Parathyroid adenoma (tissue), 2 donors: ENCODE results near the gene OSBPL2.
A peak's percentile ranks its signal among the peaks of the same experiment; 100 is the strongest.

Experiments used
- H2AFZ ChIP-seq: fragments of 300-600 bp; sonication (generic); one replicate; pipeline ENCODE4 v1.7.0; 2017; ENCODE audit warnings: antibody characterized with exemption, mild to moderate bottlenecking
- H3K27ac ChIP-seq: fragments of 300-600 bp; sonication (generic); one replicate; pipeline ENCODE4 v1.7.0; 2017
- H3K27me3 ChIP-seq: fragments of 300-600 bp; sonication (generic); one replicate; pipeline ENCODE4 v1.7.0; 2017; ENCODE audit warnings: low read length; ENCODE audit not compliant: control insufficient read depth, insufficient read depth
- H3K36me3 ChIP-seq: fragments of 300-600 bp; sonication (generic); one replicate; pipeline ENCODE4 v1.7.0; 2017; ENCODE audit warnings: low read length; ENCODE audit not compliant: control insufficient read depth, insufficient read depth
- H3K4me1 ChIP-seq: fragments of 300-600 bp; sonication (generic); one replicate; pipeline ENCODE4 v1.7.0; 2017; ENCODE audit warnings: control low read depth
- H3K4me2 ChIP-seq: fragments of 300-600 bp; sonication (generic); one replicate; pipeline ENCODE4 v1.7.0; 2017; ENCODE audit warnings: low read length
- H3K4me3 ChIP-seq: fragments of 300-600 bp; sonication (generic); one replicate; pipeline ENCODE4 v1.7.0; 2017; ENCODE audit warnings: low read depth, low read length
- H3K79me2 ChIP-seq: fragments of 300-600 bp; sonication (generic); one replicate; pipeline ENCODE4 v1.7.0; 2017; ENCODE audit warnings: control low read depth
- H3K9ac ChIP-seq: fragments of 300-600 bp; sonication (generic); one replicate; pipeline ENCODE4 v1.7.0; 2017; ENCODE audit warnings: mild to moderate bottlenecking
- H3K9me3 ChIP-seq: fragments of 300-600 bp; sonication (generic); one replicate; pipeline ENCODE4 v1.7.0; 2017; ENCODE audit warnings: low read length; ENCODE audit not compliant: control insufficient read depth
- TF ChIP-seq, protein P1 (sequence below): fragments of 300-600 bp; sonication (generic); IDR thresholded peaks from one replicate; pipeline ENCODE4 v1.7.0; 2017; ENCODE audit warnings: antibody characterized with exemption, mild to moderate bottlenecking
- donor health status: primary hyperparathyroidism.

The OSBPL2 gene

DNA sequence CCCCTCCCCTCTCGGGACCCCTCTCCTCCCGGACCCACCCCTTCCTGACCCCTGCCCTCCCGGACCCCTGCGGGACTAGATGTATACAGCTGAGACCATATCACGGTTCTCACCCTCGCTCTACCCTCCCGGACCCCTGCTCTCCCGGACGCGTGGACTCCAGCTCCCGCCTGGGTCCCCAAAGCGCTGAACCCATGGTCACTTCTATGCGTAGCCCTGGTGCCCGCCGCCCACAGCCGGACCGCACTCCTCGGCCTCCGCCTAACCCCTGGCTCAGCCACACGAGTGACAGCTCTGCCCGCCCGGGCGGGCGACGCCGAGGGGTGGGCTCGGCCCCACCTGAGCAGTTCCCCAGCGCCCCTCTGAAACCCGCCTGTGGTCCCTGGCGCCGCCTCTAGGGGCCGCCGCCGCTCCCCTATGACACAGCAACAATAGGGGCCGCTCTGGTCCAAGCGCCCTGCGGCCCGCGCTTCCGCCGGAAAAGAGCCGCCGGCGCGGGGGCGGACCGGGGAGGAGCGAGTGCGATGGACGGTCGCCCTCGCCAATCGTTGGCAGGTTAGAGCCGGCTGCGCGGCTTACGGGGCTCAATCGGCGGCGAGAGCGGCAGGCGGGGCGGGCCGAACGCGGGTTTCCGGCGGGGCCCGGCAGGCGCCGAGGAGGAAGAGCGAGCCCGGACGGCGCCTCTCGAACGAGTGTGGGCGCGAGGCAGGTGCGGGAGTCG, 64.2 kb downstream of the OSBPL2 start, which contains the start of gene ADRM1:
Gene ADRM1 (plus strand): TSS at position 657 of the 721 bp plus-strand sequence. CDS start 572 bp downstream, outside the sequence.
- Histone ChIP-seq H3K4me2 (peak within 1 kb of the TSS; percentile 98), H3K4me1 (peaks cover 11% of the 10 kb centered on the region), H3K27me3 (no peaks in the 10 kb centered on the region), H2AFZ (peak within 1 kb of the TSS; percentile 99), H3K9me3 (no peaks in the 10 kb centered on the region), H3K79me2 (peaks cover 19% of the 10 kb centered on the region), H3K36me3 (no peaks in the 10 kb centered on the region), H3K9ac (peak within 1 kb of the TSS; percentile 84), H3K4me3 (peak within 1 kb of the TSS; percentile 75), H3K27ac (peak within 1 kb of the TSS; percentile 92)
- TF ChIP-seq, protein P1, sequence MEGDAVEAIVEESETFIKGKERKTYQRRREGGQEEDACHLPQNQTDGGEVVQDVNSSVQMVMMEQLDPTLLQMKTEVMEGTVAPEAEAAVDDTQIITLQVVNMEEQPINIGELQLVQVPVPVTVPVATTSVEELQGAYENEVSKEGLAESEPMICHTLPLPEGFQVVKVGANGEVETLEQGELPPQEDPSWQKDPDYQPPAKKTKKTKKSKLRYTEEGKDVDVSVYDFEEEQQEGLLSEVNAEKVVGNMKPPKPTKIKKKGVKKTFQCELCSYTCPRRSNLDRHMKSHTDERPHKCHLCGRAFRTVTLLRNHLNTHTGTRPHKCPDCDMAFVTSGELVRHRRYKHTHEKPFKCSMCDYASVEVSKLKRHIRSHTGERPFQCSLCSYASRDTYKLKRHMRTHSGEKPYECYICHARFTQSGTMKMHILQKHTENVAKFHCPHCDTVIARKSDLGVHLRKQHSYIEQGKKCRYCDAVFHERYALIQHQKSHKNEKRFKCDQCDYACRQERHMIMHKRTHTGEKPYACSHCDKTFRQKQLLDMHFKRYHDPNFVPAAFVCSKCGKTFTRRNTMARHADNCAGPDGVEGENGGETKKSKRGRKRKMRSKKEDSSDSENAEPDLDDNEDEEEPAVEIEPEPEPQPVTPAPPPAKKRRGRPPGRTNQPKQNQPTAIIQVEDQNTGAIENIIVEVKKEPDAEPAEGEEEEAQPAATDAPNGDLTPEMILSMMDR = peak; percentile 100

DNA sequence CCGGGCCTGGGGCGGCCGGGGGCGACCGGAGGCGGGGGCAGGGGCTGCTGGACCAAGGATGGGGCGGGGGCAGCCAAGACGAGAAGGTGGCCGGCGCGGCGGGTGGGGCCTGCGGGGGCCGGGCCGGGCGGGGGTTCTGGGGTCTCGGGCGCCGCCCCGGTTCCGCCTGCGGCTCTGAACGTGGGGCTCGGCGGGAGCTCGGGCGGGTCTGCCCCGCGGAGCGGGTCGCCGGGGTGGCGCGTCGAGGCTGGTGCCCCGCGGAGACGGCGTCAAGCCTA, 64.7 kb downstream of the OSBPL2 start:
- Histone ChIP-seq H3K4me2 (peak overlapping the region; percentile 97), H3K9me3 (no peaks in the 10 kb centered on the region), H2AFZ (no peak overlapping the region), H3K36me3 (no peaks in the 10 kb centered on the region), H3K4me1 (peaks cover 11% of the 10 kb centered on the region), H3K9ac (no peak overlapping the region), H3K4me3 (peak overlapping the region; percentile 70), H3K27ac (no peak overlapping the region), H3K79me2 (peaks cover 19% of the 10 kb centered on the region), H3K27me3 (no peaks in the 10 kb centered on the region)
- TF ChIP-seq, protein P1 = no peak

DNA sequence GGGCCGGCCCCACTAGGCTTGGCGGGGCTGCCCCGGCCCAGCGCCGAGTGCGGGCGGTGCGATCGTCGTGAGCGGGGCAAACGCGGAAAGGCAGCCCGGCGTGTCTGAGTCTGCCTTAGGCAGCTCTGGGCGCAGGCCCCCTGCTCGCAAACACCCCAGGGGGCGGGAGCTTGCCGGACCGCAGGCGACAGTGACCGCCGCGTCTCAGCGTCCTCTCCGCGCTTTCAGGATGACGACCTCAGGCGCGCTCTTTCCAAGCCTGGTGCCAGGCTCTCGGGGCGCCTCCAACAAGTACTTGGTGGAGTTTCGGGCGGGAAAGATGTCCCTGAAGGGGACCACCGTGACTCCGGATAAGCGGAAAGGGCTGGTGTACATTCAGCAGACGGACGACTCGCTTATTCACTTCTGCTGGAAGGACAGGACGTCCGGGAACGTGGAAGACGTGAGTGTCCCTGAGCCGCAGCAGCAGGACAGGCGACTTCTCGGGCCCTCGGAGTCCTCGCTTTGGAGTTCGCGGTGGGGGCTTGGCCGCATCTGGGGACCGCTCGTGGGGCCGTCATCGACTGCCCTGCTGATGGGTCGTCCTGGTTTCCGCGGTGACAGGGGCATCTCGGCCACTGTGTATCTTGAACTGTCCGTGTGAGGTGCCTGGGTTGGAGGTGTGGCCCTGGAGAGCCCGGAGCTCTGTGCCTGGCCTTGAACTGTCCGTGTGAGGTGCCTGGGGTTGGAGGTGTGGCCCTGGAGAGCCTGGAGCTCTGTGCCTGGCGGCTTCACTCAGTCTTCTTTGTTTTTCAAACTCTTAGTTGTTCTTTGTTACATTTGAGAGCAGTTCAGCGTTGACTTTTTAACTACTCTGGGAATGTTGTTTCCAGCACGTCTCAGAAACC, 65.3 kb downstream of the OSBPL2 start:
- H3K27ac ChIP-seq = peak overlapping the region; percentile 8
- H3K4me2 ChIP-seq = peak overlapping the region; percentile 97
- no peaks in the 10 kb centered on the region for H3K27me3 ChIP-seq
- H3K9ac ChIP-seq = no peak overlapping the region
- peaks cover 19% of the 10 kb centered on the region for H3K79me2 ChIP-seq
- H3K4me1 ChIP-seq = peaks cover 11% of the 10 kb centered on the region
- peak overlapping the region; percentile 70 for H3K4me3 ChIP-seq
- H2AFZ ChIP-seq = no peak overlapping the region
- H3K9me3 ChIP-seq = no peaks in the 10 kb centered on the region
- H3K36me3 ChIP-seq = no peaks in the 10 kb centered on the region
- TF ChIP-seq, protein P1 = no peak

DNA sequence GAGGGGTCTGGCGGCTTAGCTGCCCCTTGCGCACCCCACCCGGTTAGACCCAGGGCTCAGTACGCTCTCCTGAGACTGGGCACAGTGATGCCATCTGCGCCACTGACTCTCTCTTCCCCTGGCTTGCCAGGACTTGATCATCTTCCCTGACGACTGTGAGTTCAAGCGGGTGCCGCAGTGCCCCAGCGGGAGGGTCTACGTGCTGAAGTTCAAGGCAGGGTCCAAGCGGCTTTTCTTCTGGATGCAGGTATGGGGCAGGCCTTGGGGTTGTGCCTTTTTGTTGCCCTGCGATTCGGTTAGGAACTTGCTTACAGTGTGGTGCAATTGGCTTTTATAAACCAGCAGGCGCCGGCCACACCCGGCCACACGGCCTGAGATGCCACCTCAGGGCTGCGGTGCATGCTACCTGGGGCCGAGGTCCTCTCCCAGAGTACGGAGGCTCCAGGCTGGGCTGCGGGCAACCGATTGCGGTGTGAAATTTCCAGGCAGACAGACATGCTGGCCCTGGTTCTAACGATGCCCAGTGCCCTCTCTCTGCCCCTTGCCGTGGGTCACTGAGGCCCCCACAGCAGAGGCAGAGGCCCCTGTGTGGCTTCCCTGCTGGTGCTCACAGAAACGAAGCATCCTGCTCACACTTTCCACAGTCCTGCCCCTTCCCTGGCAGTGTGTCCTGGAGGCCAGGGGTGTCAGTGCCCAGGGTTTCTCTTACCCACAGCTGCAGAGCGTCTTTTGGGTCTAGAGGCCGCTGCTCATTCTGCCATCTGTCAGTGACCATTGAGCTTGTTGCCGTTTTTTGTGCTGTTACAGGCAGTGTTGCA, 66.2 kb downstream of the OSBPL2 start:
- Histone ChIP-seq H3K9me3 (no peaks in the 10 kb centered on the region), H2AFZ (no peak overlapping the region), H3K36me3 (no peaks in the 10 kb centered on the region), H3K4me3 (no peak overlapping the region), H3K4me1 (peaks cover 11% of the 10 kb centered on the region), H3K27me3 (no peaks in the 10 kb centered on the region), H3K9ac (no peak overlapping the region), H3K79me2 (peaks cover 19% of the 10 kb centered on the region), H3K27ac (no peak overlapping the region), H3K4me2 (peak overlapping the region; percentile 97)
- TF ChIP-seq, protein P1 = no peak
